Measurements from ENCODE around the gene SMYD3. TPM values are rescaled to one million over a fixed set of nuclear protein-coding genes. Genes with fewer than 3 reads are reported as not detected.

The SMYD3 gene
- total RNA-seq, 8 experiments from 2014 or later: 8.8 to 39.7 (median 29.1) TPM

- in situ Hi-C loops (cut with MboI; ENCODE audit: low pct_unique_long_range_greater_than_20kb in 2 of 9, low sequenced_read_pairs in 9 of 9, unreplicated experiment in 9 of 9): no loop called here
- 0 to 84% (median 72%) methylated on average over 1 to 16 of the region's 30 CpGs; no CpG with 5 or more reads in 3 of the 10 experiments for WGBS, 10 experiments
- no peak overlapping the region for H3K4me3 ChIP-seq
- H3K27ac ChIP-seq: no peak overlapping the region
- H3K4me1 ChIP-seq (replicated peaks in 1 of 2): peaks cover 0 to 11% of the 10 kb centered on the region in 2 donors
- ATAC-seq (replicated peaks in 6 of 8): no peak
Measured at GRCh38 chr1:245710961-245711903, 795.8 kb downstream of the SMYD3 start.

DNA sequence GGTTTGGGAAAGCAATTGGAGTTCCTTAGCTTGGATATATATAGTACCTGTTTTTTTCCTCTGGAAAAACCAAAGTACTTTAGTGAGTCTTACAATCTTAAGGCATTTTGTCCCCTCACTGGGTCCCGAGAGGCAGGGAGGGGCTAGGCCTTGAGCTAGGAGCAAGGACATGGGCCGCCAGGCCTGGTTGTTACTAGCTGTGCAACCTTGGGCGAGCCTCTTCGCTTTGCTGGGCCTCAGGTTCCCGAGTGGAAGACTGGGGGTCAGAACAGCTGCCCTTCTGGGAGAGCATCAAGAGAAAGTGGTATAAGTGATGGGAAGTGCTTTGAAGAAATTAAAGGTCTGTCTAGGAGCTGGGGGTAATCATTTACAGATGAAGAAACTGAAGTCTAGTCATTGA lies 799.1 kb downstream of the SMYD3 start:
- no peak overlapping the region for H3K4me3 ChIP-seq
- H3K27ac ChIP-seq: no peak overlapping the region
- peaks cover 0 to 11% of the 10 kb centered on the region in 2 donors for H3K4me1 ChIP-seq (replicated peaks in 1 of 2)
- in situ Hi-C loops (cut with MboI; ENCODE audit: low pct_unique_long_range_greater_than_20kb in 2 of 9, low sequenced_read_pairs in 9 of 9, unreplicated experiment in 9 of 9): no loop called here
- no peak for ATAC-seq (replicated peaks in 6 of 8)
- 38 to 97% (median 80%) methylated on average over 2 to 5 of the region's 5 CpGs; no CpG with 5 or more reads in 5 of the 10 experiments for WGBS, 10 experiments

GRCh38 chr1:245704765-245705164 lies 802.3 kb downstream of the SMYD3 start:
- in situ Hi-C loops (cut with MboI; ENCODE audit: low pct_unique_long_range_greater_than_20kb in 2 of 9, low sequenced_read_pairs in 9 of 9, unreplicated experiment in 9 of 9): no loop called here
- H3K27ac ChIP-seq: no peak overlapping the region
- peaks cover 0 to 11% of the 10 kb centered on the region in 2 donors for H3K4me1 ChIP-seq (replicated peaks in 1 of 2)
- no peak for ATAC-seq (replicated peaks in 6 of 8)
- WGBS, 10 experiments: 42 to 98% (median 86%) methylated on average over 1 to 7 of the region's 7 CpGs; no CpG with 5 or more reads in 1 of the 10 experiments
- H3K4me3 ChIP-seq: no peak overlapping the region

DNA sequence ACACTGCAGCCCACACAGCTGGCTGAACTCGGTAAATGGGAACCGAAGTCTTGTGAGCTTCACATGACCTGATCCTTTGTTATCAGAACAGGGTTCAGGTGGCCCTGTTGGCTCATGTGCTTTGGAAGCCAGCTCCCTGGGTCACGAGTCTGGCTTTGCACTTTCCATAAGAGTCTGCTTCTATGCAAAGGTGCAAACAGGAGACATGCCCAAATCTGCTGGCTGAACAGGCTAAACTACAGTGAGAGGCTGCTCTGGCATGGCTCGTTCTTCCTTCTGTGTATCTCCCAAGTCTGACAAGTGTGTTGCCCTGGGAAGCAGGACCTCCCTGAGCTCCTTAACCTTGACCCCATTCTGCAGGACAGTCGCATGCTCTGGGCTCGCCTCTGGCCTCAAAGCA lies 802.7 kb downstream of the SMYD3 start:
- 30 to 100% (median 82%) methylated on average over 1 to 6 of the region's 6 CpGs; no CpG with 5 or more reads in 2 of the 10 experiments for WGBS, 10 experiments
- in situ Hi-C loops (cut with MboI; ENCODE audit: low pct_unique_long_range_greater_than_20kb in 2 of 9, low sequenced_read_pairs in 9 of 9, unreplicated experiment in 9 of 9): no loop called here
- Histone ChIP-seq H3K4me3 (no peak overlapping the region), H3K4me1 (replicated peaks in 1 of 2) (peaks cover 0 to 7% of the 10 kb centered on the region in 2 donors), H3K27ac (no peak overlapping the region)
- peak in 1 of 8 experiments; percentile 6 for ATAC-seq (replicated peaks in 6 of 8)

GRCh38 chr1:245702346-245702745 lies 804.7 kb downstream of the SMYD3 start:
- no peak overlapping the region for H3K27ac ChIP-seq
- H3K4me3 ChIP-seq: no peak overlapping the region
- WGBS, 10 experiments: 84 to 100% (median 100%) methylated on average over 1 to 13 of the region's 13 CpGs; no CpG with 5 or more reads in 3 of the 10 experiments
- no peaks in the 10 kb centered on the region for H3K4me1 ChIP-seq (replicated peaks in 1 of 2)
- no peak for ATAC-seq (replicated peaks in 6 of 8)
- in situ Hi-C loops (cut with MboI; ENCODE audit: low pct_unique_long_range_greater_than_20kb in 2 of 9, low sequenced_read_pairs in 9 of 9, unreplicated experiment in 9 of 9): no loop called here

GRCh38 chr1:245701631-245702030 lies 805.4 kb downstream of the SMYD3 start:
- Histone ChIP-seq H3K27ac (no peak overlapping the region), H3K4me3 (no peak overlapping the region), H3K4me1 (replicated peaks in 1 of 2) (no peaks in the 10 kb centered on the region)
- in situ Hi-C loops (cut with MboI; ENCODE audit: low pct_unique_long_range_greater_than_20kb in 2 of 9, low sequenced_read_pairs in 9 of 9, unreplicated experiment in 9 of 9): no loop called here
- 14 to 95% (median 73%) methylated on average over 1 to 7 of the region's 7 CpGs; no CpG with 5 or more reads in 2 of the 10 experiments for WGBS, 10 experiments
- ATAC-seq (replicated peaks in 6 of 8): no peak

DNA sequence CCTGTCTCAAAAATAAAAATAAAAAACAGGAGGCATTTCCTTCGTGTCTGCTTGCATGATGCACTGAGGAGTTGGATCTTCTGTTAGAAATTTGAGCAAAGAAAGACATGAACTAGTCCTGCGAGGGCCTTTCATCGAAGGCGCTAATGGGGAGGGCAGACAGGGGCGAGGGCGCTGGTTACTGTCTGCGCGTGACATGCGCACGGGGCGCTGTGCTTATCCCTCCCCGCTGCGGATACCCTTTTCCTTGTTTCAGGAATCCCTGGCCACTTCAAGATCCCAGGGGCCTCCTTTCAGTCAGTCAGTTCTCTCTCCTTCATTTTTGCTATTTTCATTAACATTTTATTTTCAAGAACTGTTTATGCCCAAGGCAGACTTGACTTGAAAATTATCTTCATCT lies 806.4 kb downstream of the SMYD3 start:
- no peak for ATAC-seq (replicated peaks in 6 of 8)
- no peaks in the 10 kb centered on the region for H3K4me1 ChIP-seq (replicated peaks in 1 of 2)
- no peak overlapping the region for H3K27ac ChIP-seq
- in situ Hi-C loops (cut with MboI; ENCODE audit: low pct_unique_long_range_greater_than_20kb in 2 of 9, low sequenced_read_pairs in 9 of 9, unreplicated experiment in 9 of 9): no loop called here
- 67 to 99% (median 89%) methylated on average over 1 to 13 of the region's 13 CpGs; no CpG with 5 or more reads in 4 of the 10 experiments for WGBS, 10 experiments
- no peak overlapping the region for H3K4me3 ChIP-seq

Other genes starting within 250 kb of the SMYD3 start
- gene TFB2M, start 59.0 kb upstream of the SMYD3 start, total RNA-seq: 10 to 100 TPM; 12.0 to 25.5 (median 18.3) TPM
- 10 to 100 TPM; 11.6 to 56.4 (median 28.5) TPM for gene CNST, start 59.2 kb upstream of the SMYD3 start, total RNA-seq
- 10 to 100 TPM; 13.9 to 60.5 (median 49.2) TPM for gene SCCPDH, start 217.1 kb upstream of the SMYD3 start, total RNA-seq